Thyroid gland (tissue), 4 donors: Measurements from ENCODE around the gene OR2B2.
"Not testable (repeated sequence)": the region's sequence is repeated elsewhere in the genome, so short reads cannot be mapped to it uniquely, and the experiment has no call there.

Experiments
- POLR2A ChIP-seq, 2 donors: fragments of 450-650 bp; IDR thresholded peaks; one replicate each; pipeline ENCODE4 v1.6.1; 2017; ENCODE audit warnings: antibody characterized with exemption in 2 of 2, mild to moderate bottlenecking in 2 of 2, moderate library complexity in 1 of 2
- TF ChIP-seq, protein P1 (sequence below), 6 experiments: fragments of 200-600 bp in 3 of 6; fragments of 450-650 bp in 3 of 6; sonication (generic) in 3 of 6; IDR thresholded peaks; one replicate each; pipeline ENCODE4 v1.5.1; 2016 to 2019; ENCODE audit warnings: antibody characterized with exemption in 6 of 6, mild to moderate bottlenecking in 2 of 6, inconsistent platforms in 1 of 6, moderate library complexity in 1 of 6

DNA sequence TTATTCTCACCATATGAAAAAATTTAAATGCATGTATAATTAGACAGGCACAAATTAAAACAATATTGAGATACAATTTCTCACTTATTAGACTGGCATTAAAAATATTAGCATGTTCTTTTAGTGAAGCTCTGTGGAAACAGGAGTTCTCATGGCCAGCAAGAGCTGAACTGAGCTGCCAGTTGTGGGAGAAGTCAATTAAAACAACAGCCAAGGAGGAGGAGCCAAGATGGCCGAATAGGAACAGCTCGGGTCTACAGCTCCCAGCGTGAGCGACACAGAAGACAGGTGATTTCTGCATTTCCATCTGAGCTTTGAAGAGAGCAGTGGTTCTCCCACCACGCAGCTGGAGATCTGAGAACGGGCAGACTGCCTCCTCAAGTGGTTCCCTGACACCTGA is 30.9 kb upstream of the OR2B2 start:
- TF ChIP-seq, protein P1, sequence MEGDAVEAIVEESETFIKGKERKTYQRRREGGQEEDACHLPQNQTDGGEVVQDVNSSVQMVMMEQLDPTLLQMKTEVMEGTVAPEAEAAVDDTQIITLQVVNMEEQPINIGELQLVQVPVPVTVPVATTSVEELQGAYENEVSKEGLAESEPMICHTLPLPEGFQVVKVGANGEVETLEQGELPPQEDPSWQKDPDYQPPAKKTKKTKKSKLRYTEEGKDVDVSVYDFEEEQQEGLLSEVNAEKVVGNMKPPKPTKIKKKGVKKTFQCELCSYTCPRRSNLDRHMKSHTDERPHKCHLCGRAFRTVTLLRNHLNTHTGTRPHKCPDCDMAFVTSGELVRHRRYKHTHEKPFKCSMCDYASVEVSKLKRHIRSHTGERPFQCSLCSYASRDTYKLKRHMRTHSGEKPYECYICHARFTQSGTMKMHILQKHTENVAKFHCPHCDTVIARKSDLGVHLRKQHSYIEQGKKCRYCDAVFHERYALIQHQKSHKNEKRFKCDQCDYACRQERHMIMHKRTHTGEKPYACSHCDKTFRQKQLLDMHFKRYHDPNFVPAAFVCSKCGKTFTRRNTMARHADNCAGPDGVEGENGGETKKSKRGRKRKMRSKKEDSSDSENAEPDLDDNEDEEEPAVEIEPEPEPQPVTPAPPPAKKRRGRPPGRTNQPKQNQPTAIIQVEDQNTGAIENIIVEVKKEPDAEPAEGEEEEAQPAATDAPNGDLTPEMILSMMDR (IDR thresholded peaks at IDR 0.05): not testable (repeated sequence)
- TF ChIP-seq POLR2A (IDR thresholded peaks at IDR 0.05): not testable (repeated sequence)
